Effector memory CD4-positive, alpha-beta T cell (primary cell): ENCODE results near the gene HSPA14.

Experiments used
- DNase-seq, 3 donors: peaks; one replicate each; pipeline ENCODE4 v3.0.0-alpha.2; 2020
- H3K27ac ChIP-seq: 2 replicates; pipeline ENCODE4 v1.7.0; 2013; ENCODE audit warnings: mild to moderate bottlenecking, low read length, moderate library complexity; ENCODE audit not compliant: insufficient read depth, poor library complexity, severe bottlenecking
- H3K27me3 ChIP-seq: replicated peaks from 2 replicates; pipeline ENCODE4 v1.7.0; 2013; ENCODE audit warnings: mild to moderate bottlenecking, low read length; ENCODE audit not compliant: insufficient read depth, control insufficient read depth, poor library complexity, severe bottlenecking
- H3K36me3 ChIP-seq: 2 replicates; pipeline ENCODE4 v1.7.0; 2013; ENCODE audit warnings: mild to moderate bottlenecking, low read length, moderate library complexity; ENCODE audit not compliant: control insufficient read depth, insufficient read depth
- H3K4me1 ChIP-seq: 2 replicates; pipeline ENCODE4 v1.7.0; 2013; ENCODE audit warnings: low read length, mild to moderate bottlenecking; ENCODE audit not compliant: control insufficient read depth, insufficient read depth, poor library complexity, severe bottlenecking
- H3K4me3 ChIP-seq: 2 replicates; pipeline ENCODE4 v1.7.0; 2013; ENCODE audit warnings: low read length, low read depth, mild to moderate bottlenecking; ENCODE audit not compliant: insufficient read depth, poor library complexity, severe bottlenecking
- H3K9me3 ChIP-seq: 2 replicates; pipeline ENCODE4 v1.7.0; 2013; ENCODE audit warnings: mild to moderate bottlenecking, low read length, moderate library complexity; ENCODE audit not compliant: control insufficient read depth

HSPA14 gene

GRCh38 chr10:14879124-14879927 is 41.2 kb downstream of the HSPA14 start:
- Histone ChIP-seq H3K27ac (peak overlapping the region; percentile 68), H3K4me3 (peak overlapping the region; percentile 87)
- DNase-seq, result peak; percentile 13 to 14 (median 14)

GRCh38 chr10:14879928-14880193 is 41.8 kb downstream of the HSPA14 start:
- H3K27ac ChIP-seq, result no peak overlapping the region
- H3K4me3 ChIP-seq, result peak overlapping the region; percentile 87
- peaks cover 8% of the 10 kb centered on the region for H3K4me1 ChIP-seq
- DNase-seq, result no peak
- H3K9me3 ChIP-seq, result no peaks in the 10 kb centered on the region
- H3K27me3 ChIP-seq, result no peaks in the 10 kb centered on the region
- no peaks in the 10 kb centered on the region for H3K36me3 ChIP-seq

More at GRCh38 chr10:14879124-14879927, 41.2 kb downstream of the HSPA14 start:
- Histone ChIP-seq H3K36me3 (no peaks in the 10 kb centered on the region), H3K4me1 (peaks cover 8% of the 10 kb centered on the region), H3K27me3 (no peaks in the 10 kb centered on the region), H3K9me3 (no peaks in the 10 kb centered on the region)

GRCh38 chr10:14880229-14880628 is 42.1 kb downstream of the HSPA14 start:
- no peaks in the 10 kb centered on the region for H3K9me3 ChIP-seq
- no peaks in the 10 kb centered on the region for H3K27me3 ChIP-seq
- DNase-seq, result no peak
- no peak overlapping the region for H3K4me3 ChIP-seq
- H3K36me3 ChIP-seq, result no peaks in the 10 kb centered on the region
- H3K27ac ChIP-seq, result no peak overlapping the region
- peaks cover 8% of the 10 kb centered on the region for H3K4me1 ChIP-seq

- Histone ChIP-seq H3K27me3 (no peaks in the 10 kb centered on the region), H3K9me3 (no peaks in the 10 kb centered on the region), H3K27ac (no peak overlapping the region), H3K4me3 (no peak overlapping the region), H3K36me3 (no peaks in the 10 kb centered on the region), H3K4me1 (peaks cover 8% of the 10 kb centered on the region)
- no peak for DNase-seq
Measured at GRCh38 chr10:14884082-14884481, 46.0 kb downstream of the HSPA14 start.

- H3K36me3 ChIP-seq, result no peaks in the 10 kb centered on the region
- H3K9me3 ChIP-seq, result no peaks in the 10 kb centered on the region
- no peak overlapping the region for H3K4me3 ChIP-seq
- H3K27me3 ChIP-seq, result no peaks in the 10 kb centered on the region
- H3K27ac ChIP-seq, result no peak overlapping the region
- H3K4me1 ChIP-seq, result no peaks in the 10 kb centered on the region
- no peak for DNase-seq
Measured at GRCh38 chr10:14889318-14889717, 51.2 kb downstream of the HSPA14 start.

- no peaks in the 10 kb centered on the region for H3K9me3 ChIP-seq
- DNase-seq, result no peak
- H3K27ac ChIP-seq, result no peak overlapping the region
- no peaks in the 10 kb centered on the region for H3K4me1 ChIP-seq
- H3K27me3 ChIP-seq, result no peaks in the 10 kb centered on the region
- no peak overlapping the region for H3K4me3 ChIP-seq
- no peaks in the 10 kb centered on the region for H3K36me3 ChIP-seq
Measured at GRCh38 chr10:14891151-14891550, 53.0 kb downstream of the HSPA14 start.

GRCh38 chr10:14904316-14904732 is 66.2 kb downstream of the HSPA14 start:
- Histone ChIP-seq H3K36me3 (peaks cover 16% of the 10 kb centered on the region), H3K9me3 (no peaks in the 10 kb centered on the region), H3K27ac (no peak overlapping the region), H3K4me3 (no peak overlapping the region), H3K4me1 (no peaks in the 10 kb centered on the region), H3K27me3 (no peaks in the 10 kb centered on the region)
- peak in 1 of 3 donors; percentile 3 for DNase-seq

GRCh38 chr10:14904864-14905263 is 66.8 kb downstream of the HSPA14 start:
- no peak for DNase-seq
- Histone ChIP-seq H3K9me3 (no peaks in the 10 kb centered on the region), H3K4me3 (no peak overlapping the region), H3K36me3 (peaks cover 21% of the 10 kb centered on the region), H3K27me3 (no peaks in the 10 kb centered on the region), H3K4me1 (no peaks in the 10 kb centered on the region), H3K27ac (no peak overlapping the region)

GRCh38 chr10:14905890-14906289 is 67.8 kb downstream of the HSPA14 start:
- Histone ChIP-seq H3K4me1 (no peaks in the 10 kb centered on the region), H3K27me3 (no peaks in the 10 kb centered on the region), H3K27ac (no peak overlapping the region), H3K9me3 (no peaks in the 10 kb centered on the region), H3K36me3 (peaks cover 27% of the 10 kb centered on the region), H3K4me3 (no peak overlapping the region)
- no peak for DNase-seq

GRCh38 chr10:14906765-14907164 is 68.7 kb downstream of the HSPA14 start:
- peaks cover 27% of the 10 kb centered on the region for H3K36me3 ChIP-seq
- H3K27ac ChIP-seq, result no peak overlapping the region
- no peaks in the 10 kb centered on the region for H3K27me3 ChIP-seq
- no peak for DNase-seq
- no peaks in the 10 kb centered on the region for H3K4me1 ChIP-seq
- no peak overlapping the region for H3K4me3 ChIP-seq
- no peaks in the 10 kb centered on the region for H3K9me3 ChIP-seq
